ENCODE measurements around the gene LCAT.

LCAT gene

DNA sequence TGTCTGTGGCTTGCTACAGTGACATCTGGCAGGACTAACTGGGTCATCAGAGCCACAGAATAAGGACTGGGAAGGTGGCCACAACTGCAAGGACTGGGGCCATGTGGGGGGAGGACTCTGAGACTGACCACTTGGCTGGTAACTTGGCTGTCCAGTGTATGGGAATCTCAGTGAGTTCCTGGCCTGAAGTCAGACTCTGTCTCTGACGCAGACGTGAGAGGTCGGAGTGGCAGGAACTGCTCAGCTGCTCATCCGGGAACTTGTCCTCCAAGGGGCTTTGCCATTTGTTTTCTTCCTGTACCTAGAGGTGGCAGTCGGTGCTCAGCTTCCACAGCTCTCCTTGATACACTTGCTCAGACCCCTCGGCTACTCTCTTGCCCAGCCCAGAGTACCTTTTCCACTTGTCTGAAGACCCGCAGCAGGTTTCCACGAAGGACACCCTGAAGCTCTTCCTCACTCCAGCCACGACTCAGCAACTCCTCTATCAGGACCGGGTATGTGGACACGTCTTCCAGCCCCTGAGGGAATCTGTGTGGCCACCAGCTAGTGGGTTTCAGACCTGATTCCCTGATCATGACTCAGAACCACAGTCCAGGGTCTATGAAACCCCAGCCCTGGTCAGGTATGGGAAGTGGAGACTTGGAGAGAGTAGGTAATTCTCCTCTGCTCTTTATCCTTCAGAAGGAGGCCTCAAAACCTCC lies 43.7 kb upstream of the LCAT start:
- TF ChIP-seq NFRKB (IDR thresholded peaks at IDR 0.05) (no peak), FOXK2 (IDR thresholded peaks at IDR 0.05) (no peak), SP1 (IDR thresholded peaks at IDR 0.05) (no peak), BHLHE40 (IDR thresholded peaks at IDR 0.05; ENCODE audit: borderline replicate concordance) (no peak), HDGF (IDR thresholded peaks at IDR 0.05; ENCODE audit: borderline replicate concordance) (no peak), FOXM1 (IDR thresholded peaks at IDR 0.05; ENCODE audit: borderline replicate concordance) (no peak), TARDBP (IDR thresholded peaks at IDR 0.05) (no peak), LEF1 (IDR thresholded peaks at IDR 0.05; ENCODE audit: borderline replicate concordance) (no peak)
- POLR2A ChIA-PET = interaction anchor here (1.2 kb wide), 1 partner anchor 52 kb away, joined by 4 read pairs; no protein-coding TSS in a partner anchor
- DNase-seq (ENCODE audit: extremely low spot score) = no peak
- CTCF ChIA-PET = no interaction called here

DNA sequence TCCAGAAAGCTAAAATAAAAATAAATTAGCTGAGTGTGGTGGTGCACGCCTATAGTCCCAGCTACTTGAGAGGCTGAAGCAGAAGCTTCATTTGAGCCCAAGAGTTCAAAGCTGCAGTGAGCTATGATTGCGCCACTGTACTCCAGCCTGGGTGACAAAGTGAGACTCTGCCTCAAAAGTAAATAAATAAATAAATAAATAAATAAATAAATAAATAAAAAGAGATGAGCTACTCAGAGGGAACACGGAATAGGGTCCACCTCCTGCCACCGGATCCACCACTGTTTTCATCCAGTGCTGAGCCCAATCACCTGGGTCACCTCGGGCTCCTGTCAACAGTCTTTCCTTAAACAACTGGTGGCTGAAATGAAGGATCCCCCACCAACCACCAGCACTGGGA lies 43.0 kb upstream of the LCAT start:
- ChIA-PET POLR2A (interaction anchor here (0.6 kb wide), 1 partner anchor 251 kb away, joined by 3 read pairs; no protein-coding TSS in a partner anchor), CTCF (no interaction called here)
- DNase-seq (ENCODE audit: extremely low spot score) = no peak
- TF ChIP-seq, protein P1, sequence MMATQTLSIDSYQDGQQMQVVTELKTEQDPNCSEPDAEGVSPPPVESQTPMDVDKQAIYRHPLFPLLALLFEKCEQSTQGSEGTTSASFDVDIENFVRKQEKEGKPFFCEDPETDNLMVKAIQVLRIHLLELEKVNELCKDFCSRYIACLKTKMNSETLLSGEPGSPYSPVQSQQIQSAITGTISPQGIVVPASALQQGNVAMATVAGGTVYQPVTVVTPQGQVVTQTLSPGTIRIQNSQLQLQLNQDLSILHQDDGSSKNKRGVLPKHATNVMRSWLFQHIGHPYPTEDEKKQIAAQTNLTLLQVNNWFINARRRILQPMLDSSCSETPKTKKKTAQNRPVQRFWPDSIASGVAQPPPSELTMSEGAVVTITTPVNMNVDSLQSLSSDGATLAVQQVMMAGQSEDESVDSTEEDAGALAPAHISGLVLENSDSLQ (IDR thresholded peaks at IDR 0.05) = no peak
- no peak for TF ChIP-seq HDGF (IDR thresholded peaks at IDR 0.05; ENCODE audit: borderline replicate concordance)
- no peak for TF ChIP-seq CTBP1 (IDR thresholded peaks at IDR 0.05; ENCODE audit: borderline replicate concordance)
- TF ChIP-seq TARDBP (IDR thresholded peaks at IDR 0.05) = no peak
- no peak for TF ChIP-seq FOXA1 (IDR thresholded peaks at IDR 0.05)
- TF ChIP-seq ARNT (IDR thresholded peaks at IDR 0.05) = no peak
- no peak for TF ChIP-seq FOXK2 (IDR thresholded peaks at IDR 0.05)
- TF ChIP-seq ELF4 (IDR thresholded peaks at IDR 0.05) = no peak
- no peak for TF ChIP-seq L3MBTL2 (conservative IDR thresholded peaks at IDR 0.05)
- no peak for TF ChIP-seq SP1 (IDR thresholded peaks at IDR 0.05)
- no peak for TF ChIP-seq ZNF384 (IDR thresholded peaks at IDR 0.05)
- TF ChIP-seq BHLHE40 (IDR thresholded peaks at IDR 0.05; ENCODE audit: borderline replicate concordance) = no peak
- no peak for TF ChIP-seq NFRKB (IDR thresholded peaks at IDR 0.05)

DNA sequence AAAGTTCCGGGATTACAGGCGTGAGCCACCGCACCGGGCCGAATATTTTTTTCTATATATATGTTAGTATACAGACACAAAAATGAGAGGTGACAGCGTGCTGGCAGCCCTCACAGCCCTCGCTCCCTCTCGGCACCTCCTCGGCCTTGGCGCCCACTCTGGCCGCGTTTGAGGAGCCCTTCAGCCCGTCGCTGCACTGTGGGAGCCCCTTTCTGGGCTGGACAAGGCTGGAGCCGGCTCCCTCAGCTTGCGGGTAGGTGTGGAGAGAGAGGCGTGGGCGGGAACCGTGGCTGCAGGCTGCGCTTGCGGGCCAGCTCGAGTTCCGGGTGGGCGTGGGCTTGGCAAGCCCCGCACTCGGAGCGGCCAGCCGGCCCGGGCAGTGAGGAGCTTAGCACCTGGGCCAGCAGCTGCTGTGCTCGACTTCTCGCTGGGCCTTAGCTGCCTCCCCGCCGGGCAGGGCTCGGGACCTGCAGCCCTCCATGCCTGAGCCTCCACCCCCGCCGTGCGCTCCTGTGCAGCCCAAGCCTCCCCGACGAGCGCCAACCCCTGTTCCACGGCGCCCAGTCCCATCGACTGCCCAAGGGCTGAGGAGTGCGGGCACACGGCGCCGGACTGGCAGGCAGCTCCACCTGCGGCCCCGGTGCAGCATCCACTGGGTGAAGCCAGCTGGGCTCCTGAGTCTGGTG lies 38.2 kb upstream of the LCAT start:
- TF ChIP-seq CTBP1 (IDR thresholded peaks at IDR 0.05; ENCODE audit: borderline replicate concordance) (no peak), L3MBTL2 (conservative IDR thresholded peaks at IDR 0.05) (no peak), FOXK2 (IDR thresholded peaks at IDR 0.05) (no peak)
- CTCF ChIA-PET = no interaction called here
- POLR2A ChIA-PET = no interaction called here
- no peak for DNase-seq (ENCODE audit: extremely low spot score)

DNA sequence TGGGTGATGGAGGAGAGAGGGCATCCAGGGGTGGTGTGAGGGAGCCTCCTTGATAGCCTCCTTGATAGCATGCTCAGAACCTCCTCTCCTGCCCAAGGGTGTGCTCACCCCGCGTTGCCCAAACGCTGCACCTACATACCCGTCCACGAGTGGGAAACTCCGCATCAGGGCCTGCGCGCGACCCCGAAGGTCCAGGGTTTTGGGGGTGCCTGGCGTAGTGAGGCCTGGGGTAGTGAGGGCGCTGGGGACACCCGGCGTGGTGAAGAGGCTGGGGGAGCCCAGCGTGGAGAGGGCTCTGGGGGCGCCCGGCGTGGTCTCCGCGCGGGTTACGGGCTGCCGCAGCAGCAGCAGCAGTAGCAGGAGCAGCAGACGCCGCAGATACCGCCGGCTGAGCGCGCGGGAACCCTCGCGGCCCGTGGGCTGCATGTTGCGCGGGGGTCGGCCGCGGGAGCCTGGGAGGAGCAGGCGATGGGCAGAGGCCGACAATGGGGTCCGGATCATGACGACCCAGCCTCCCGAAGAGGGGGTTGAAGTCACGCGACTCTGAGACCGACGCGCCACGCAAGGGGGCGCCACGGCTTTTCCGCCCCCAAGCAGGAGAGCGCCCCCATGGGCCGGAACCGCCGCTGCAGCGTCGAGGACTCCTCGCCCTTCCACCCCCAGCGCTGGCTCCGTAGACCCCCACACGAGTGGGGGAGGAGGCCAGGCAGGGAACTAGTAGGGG lies 36.2 kb upstream of the LCAT start, which contains the start of gene DPEP3:
DPEP3 (minus strand) TSS at position 545 of the 724 bp plus-strand sequence; CDS start at position 426, 119 bp downstream.
- ChIA-PET POLR2A (no interaction called here), CTCF (interaction anchor here (0.6 kb wide), 1 partner anchor 30 kb away, joined by 3 read pairs; no protein-coding TSS in a partner anchor)
- DNase-seq (ENCODE audit: extremely low spot score) = no peak
- TF ChIP-seq ARNT (IDR thresholded peaks at IDR 0.05) (no peak), SP1 (IDR thresholded peaks at IDR 0.05) (no peak), FOXA1 (IDR thresholded peaks at IDR 0.05) (no peak), ELF4 (IDR thresholded peaks at IDR 0.05) (no peak), FOXK2 (IDR thresholded peaks at IDR 0.05) (no peak), HDGF (IDR thresholded peaks at IDR 0.05; ENCODE audit: borderline replicate concordance) (no peak), L3MBTL2 (conservative IDR thresholded peaks at IDR 0.05) (no peak), CTBP1 (IDR thresholded peaks at IDR 0.05; ENCODE audit: borderline replicate concordance) (no peak), LEF1 (IDR thresholded peaks at IDR 0.05; ENCODE audit: borderline replicate concordance) (no peak), NFRKB (IDR thresholded peaks at IDR 0.05) (no peak), FOXM1 (IDR thresholded peaks at IDR 0.05; ENCODE audit: borderline replicate concordance) (no peak), TARDBP (IDR thresholded peaks at IDR 0.05) (no peak), ZNF384 (IDR thresholded peaks at IDR 0.05) (no peak), BHLHE40 (IDR thresholded peaks at IDR 0.05; ENCODE audit: borderline replicate concordance) (no peak), SUZ12 (IDR thresholded peaks at IDR 0.05) (no peak)
- TF ChIP-seq, protein P1 (IDR thresholded peaks at IDR 0.05) = no peak

DNA sequence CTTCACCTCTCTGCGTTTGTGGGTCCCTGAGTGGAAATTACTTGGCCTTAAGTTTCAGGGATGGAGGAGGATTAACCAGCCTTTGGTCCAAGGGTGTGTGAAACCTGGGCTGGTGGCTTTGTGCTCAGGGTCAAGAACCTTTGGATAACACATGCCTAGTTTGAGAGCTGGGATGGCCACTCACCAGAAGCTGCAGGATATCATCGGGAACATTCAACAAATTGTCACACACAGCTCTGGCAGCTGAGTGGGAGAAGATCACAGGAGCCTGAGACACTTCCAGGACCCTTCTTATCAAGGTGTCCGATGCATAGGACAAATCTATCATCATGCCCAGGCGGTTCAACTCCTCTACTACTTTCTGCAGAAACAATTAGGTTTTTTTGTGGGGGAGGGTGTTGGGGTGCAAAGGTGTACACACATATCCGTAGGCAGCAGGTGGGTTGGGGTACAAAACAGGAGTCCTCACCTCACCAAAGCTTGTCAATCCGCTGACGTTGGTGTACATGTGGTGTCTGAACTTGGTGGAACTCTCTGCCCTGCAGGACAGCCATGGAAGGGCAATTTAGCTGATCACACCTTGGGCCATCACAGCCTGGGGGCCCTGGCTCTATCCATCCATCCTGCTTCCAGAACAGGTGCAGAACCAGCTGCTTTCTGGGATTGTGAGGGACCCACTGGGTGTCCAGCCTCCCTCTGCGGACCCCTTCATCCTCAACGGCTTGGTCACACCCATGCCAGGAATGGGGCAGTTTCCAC lies 33.7 kb upstream of the LCAT start:
- DNase-seq (ENCODE audit: extremely low spot score) = no peak
- CTCF ChIA-PET = interaction anchor here (0.7 kb wide), 1 partner anchor 12 kb away, joined by 3 read pairs; no protein-coding TSS in a partner anchor
- POLR2A ChIA-PET = no interaction called here
- no peak for TF ChIP-seq SP1 (IDR thresholded peaks at IDR 0.05)
- no peak for TF ChIP-seq CTBP1 (IDR thresholded peaks at IDR 0.05; ENCODE audit: borderline replicate concordance)
- TF ChIP-seq LEF1 (IDR thresholded peaks at IDR 0.05; ENCODE audit: borderline replicate concordance) = no peak
- TF ChIP-seq FOXK2 (IDR thresholded peaks at IDR 0.05) = no peak
- TF ChIP-seq FOXM1 (IDR thresholded peaks at IDR 0.05; ENCODE audit: borderline replicate concordance) = no peak
- no peak for TF ChIP-seq SUZ12 (IDR thresholded peaks at IDR 0.05)
- no peak for TF ChIP-seq FOXA1 (IDR thresholded peaks at IDR 0.05)
- no peak for TF ChIP-seq NFRKB (IDR thresholded peaks at IDR 0.05)
- TF ChIP-seq ZNF384 (IDR thresholded peaks at IDR 0.05) = no peak
- no peak for TF ChIP-seq ELF4 (IDR thresholded peaks at IDR 0.05)
